DOHH2 (cell line): ENCODE data around the gene IGFALS.

Experiments used
- H3F3A ChIP-seq: fragments of 200-600 bp; sonication (generic), shearing (Covaris generic); 2 replicates; pipeline ENCODE4 v1.6.0; 2016; ENCODE audit warnings: antibody characterized with exemption, mild to moderate bottlenecking; ENCODE audit not compliant: control insufficient read depth, insufficient read depth
- H3K27ac ChIP-seq: fragments of 200-600 bp; sonication (generic); 2 replicates; pipeline ENCODE4 v1.5.1; 2014; ENCODE audit warnings: low read depth, mild to moderate bottlenecking, low read length, moderate library complexity
- H3K27me3 ChIP-seq: fragments of 200-600 bp; sonication (generic); 2 replicates; pipeline ENCODE4 v1.6.1; 2014; ENCODE audit warnings: mild to moderate bottlenecking, low read length, mixed read lengths; ENCODE audit not compliant: control insufficient read depth
- H3K36me3 ChIP-seq: fragments of 200-600 bp; sonication (generic); 2 replicates; pipeline ENCODE4 v1.6.1; 2014; ENCODE audit warnings: mild to moderate bottlenecking, low read length, moderate library complexity, mixed read lengths; ENCODE audit not compliant: control insufficient read depth
- H3K4me1 ChIP-seq: fragments of 200-600 bp; sonication (generic); 2 replicates; pipeline ENCODE4 v1.6.1; 2014; ENCODE audit warnings: mild to moderate bottlenecking, low read length, mixed read lengths; ENCODE audit not compliant: control insufficient read depth
- H3K4me2 ChIP-seq: fragments of 200-600 bp; sonication (generic); 2 replicates; pipeline ENCODE4 v1.6.0; 2014; ENCODE audit warnings: mild to moderate bottlenecking, low read length, moderate library complexity
- H3K4me3 ChIP-seq: fragments of 200-600 bp; sonication (generic); 2 replicates; pipeline ENCODE4 v1.5.1; 2014; ENCODE audit warnings: mild to moderate bottlenecking, low read length, mixed read lengths
- H3K79me2 ChIP-seq: fragments of 200-600 bp; sonication (generic); 2 replicates; pipeline ENCODE4 v1.6.1; 2014; ENCODE audit warnings: mild to moderate bottlenecking, low read length, mixed read lengths; ENCODE audit not compliant: control insufficient read depth
- H3K9me2 ChIP-seq: fragments of 200-600 bp; sonication (generic); replicated peaks from 2 replicates; pipeline ENCODE4 v1.6.1; 2014; ENCODE audit warnings: mild to moderate bottlenecking, low read length, mixed read lengths; ENCODE audit not compliant: control insufficient read depth
- H3K9me3 ChIP-seq: fragments of 200-600 bp; sonication (generic); 2 replicates; pipeline ENCODE4 v1.6.1; 2014; ENCODE audit warnings: antibody characterized with exemption, low read length, mixed read lengths; ENCODE audit not compliant: control insufficient read depth, insufficient read depth
- H4K20me1 ChIP-seq: fragments of 200-600 bp; sonication (generic); 2 replicates; pipeline ENCODE4 v1.6.0; 2014; ENCODE audit warnings: low read depth, mild to moderate bottlenecking, antibody characterized with exemption, low read length, moderate library complexity; ENCODE audit not compliant: control insufficient read depth, insufficient read depth
- EZH2phosphoT487 ChIP-seq: fragments of 200-600 bp; sonication (generic); IDR thresholded peaks from 2 replicates; pipeline ENCODE4 v1.6.1; 2017; ENCODE audit warnings: borderline replicate concordance, mild to moderate bottlenecking, antibody characterized with exemption, low read length, moderate library complexity, mixed read lengths
- TF ChIP-seq, protein P1 (sequence below): fragments of 200-600 bp; sonication (generic); IDR thresholded peaks from one replicate; pipeline ENCODE4 v1.5.1; 2014; ENCODE audit warnings: antibody characterized with exemption, mild to moderate bottlenecking, low read depth, low read length; ENCODE audit not compliant: poor library complexity, severe bottlenecking

Gene IGFALS

DNA sequence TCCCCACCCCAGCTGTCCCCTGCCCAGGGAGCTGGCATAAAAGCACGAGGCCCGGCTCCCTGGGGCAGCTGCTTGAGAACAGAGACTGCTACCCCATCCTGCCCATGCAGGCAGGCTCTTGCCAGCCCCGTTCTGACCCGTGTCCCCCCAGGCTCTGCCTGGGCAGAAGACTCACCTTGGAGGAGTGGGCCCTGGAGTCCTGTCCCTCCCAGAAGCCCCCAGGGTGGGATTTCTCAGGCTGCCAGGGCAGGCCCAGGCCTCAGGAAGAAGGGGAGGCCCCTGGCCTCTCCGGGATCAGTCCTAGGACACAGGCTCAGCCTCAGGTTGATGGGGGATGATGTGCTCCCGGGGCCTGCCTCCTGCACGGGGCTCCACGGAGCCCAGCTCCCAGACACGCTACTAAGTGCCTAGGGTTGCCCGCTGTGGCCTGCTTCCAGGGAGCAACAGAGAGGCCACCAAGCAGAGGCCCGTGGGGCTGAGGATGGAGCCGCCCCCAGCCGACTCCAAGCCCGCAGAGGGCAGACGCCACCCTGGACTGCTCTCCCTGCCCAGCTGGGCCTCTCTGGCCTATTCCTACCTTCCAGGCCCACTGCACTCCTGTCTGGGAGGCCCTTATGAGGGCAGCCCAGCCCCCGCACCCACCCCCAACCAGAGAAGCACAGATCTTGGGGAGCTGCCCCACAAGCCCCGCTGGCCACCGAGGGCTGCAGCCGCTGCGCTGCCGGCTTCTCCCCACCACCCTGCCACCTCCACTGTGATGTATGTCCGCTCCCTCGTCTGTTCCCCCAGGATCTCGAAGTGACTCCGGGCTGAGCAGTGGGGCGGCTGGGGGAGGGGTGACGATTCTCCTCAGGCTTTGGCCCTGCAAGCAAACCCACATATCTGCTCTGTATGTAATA is 23.9 kb downstream of the IGFALS start:
- Histone ChIP-seq H3K4me1 (peaks cover 19% of the 10 kb centered on the region), H3F3A (peaks cover 18% of the 10 kb centered on the region), H3K27ac (peak overlapping the region; percentile 83; the same call in 1 of the 2 replicates), H3K9me3 (no peaks in the 10 kb centered on the region), H3K9me2 (no peaks in the 10 kb centered on the region), H4K20me1 (no peaks in the 10 kb centered on the region), H3K27me3 (no peaks in the 10 kb centered on the region), H3K4me2 (peak overlapping the region; percentile 96), H3K79me2 (peaks cover 43% of the 10 kb centered on the region), H3K4me3 (peak overlapping the region; percentile 99), H3K36me3 (peaks cover 79% of the 10 kb centered on the region)
- TF ChIP-seq EZH2phosphoT487 = no peak
- TF ChIP-seq, protein P1, sequence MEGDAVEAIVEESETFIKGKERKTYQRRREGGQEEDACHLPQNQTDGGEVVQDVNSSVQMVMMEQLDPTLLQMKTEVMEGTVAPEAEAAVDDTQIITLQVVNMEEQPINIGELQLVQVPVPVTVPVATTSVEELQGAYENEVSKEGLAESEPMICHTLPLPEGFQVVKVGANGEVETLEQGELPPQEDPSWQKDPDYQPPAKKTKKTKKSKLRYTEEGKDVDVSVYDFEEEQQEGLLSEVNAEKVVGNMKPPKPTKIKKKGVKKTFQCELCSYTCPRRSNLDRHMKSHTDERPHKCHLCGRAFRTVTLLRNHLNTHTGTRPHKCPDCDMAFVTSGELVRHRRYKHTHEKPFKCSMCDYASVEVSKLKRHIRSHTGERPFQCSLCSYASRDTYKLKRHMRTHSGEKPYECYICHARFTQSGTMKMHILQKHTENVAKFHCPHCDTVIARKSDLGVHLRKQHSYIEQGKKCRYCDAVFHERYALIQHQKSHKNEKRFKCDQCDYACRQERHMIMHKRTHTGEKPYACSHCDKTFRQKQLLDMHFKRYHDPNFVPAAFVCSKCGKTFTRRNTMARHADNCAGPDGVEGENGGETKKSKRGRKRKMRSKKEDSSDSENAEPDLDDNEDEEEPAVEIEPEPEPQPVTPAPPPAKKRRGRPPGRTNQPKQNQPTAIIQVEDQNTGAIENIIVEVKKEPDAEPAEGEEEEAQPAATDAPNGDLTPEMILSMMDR = no peak

- Histone ChIP-seq H3K36me3 (peaks cover 85% of the 10 kb centered on the region), H3K79me2 (peaks cover 36% of the 10 kb centered on the region), H3K27me3 (no peaks in the 10 kb centered on the region), H3K4me1 (peaks cover 11% of the 10 kb centered on the region), H3K4me3 (no peak overlapping the region), H3K9me3 (no peaks in the 10 kb centered on the region), H3K4me2 (no peak overlapping the region), H3K27ac (no peak overlapping the region), H4K20me1 (no peaks in the 10 kb centered on the region), H3F3A (peaks cover 18% of the 10 kb centered on the region), H3K9me2 (no peaks in the 10 kb centered on the region)
- no peak for TF ChIP-seq EZH2phosphoT487
- TF ChIP-seq, protein P1 = no peak
Measured at GRCh38 chr16:1768767-1769401, 24.6 kb downstream of the IGFALS start.

DNA sequence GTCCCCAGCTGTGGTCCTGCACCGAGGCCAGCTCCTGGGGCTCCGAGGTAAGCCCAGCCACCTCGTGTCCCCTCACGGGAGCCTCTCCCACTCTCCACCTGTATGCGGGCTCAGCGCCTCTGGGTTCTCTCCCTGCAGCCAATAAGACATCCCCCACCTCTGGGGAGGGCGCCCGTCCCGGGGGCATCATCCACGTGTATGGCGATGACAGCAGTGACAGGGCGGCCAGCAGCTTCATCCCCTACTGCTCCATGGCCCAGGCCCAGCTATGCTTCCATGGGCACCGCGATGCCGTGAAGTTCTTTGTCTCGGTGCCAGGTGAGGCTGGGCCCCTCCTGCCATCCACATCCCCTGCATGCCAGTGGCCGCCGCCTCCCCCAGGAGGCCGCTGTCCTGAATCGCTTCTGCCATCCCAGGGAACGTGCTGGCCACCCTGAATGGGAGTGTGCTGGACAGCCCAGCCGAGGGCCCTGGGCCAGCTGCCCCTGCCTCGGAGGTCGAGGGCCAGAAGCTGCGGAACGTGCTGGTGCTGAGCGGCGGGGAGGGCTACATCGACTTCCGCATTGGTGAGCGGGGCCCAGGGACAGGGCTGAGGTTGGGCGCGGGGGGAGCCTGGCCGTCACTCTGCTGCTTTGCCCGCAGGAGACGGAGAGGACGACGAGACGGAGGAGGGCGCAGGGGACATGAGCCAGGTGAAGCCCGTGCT is 25.3 kb downstream of the IGFALS start:
- TF ChIP-seq, protein P1 = no peak
- TF ChIP-seq EZH2phosphoT487 = no peak
- no peak overlapping the region for H3K4me3 ChIP-seq
- H3K36me3 ChIP-seq = peaks cover 85% of the 10 kb centered on the region
- no peaks in the 10 kb centered on the region for H3K27me3 ChIP-seq
- H3K4me2 ChIP-seq = no peak overlapping the region
- peaks cover 29% of the 10 kb centered on the region for H3K79me2 ChIP-seq
- H3K27ac ChIP-seq = no peak overlapping the region
- H4K20me1 ChIP-seq = no peaks in the 10 kb centered on the region
- peaks cover 10% of the 10 kb centered on the region for H3K4me1 ChIP-seq
- no peaks in the 10 kb centered on the region for H3K9me2 ChIP-seq
- no peaks in the 10 kb centered on the region for H3K9me3 ChIP-seq
- peaks cover 18% of the 10 kb centered on the region for H3F3A ChIP-seq
